HG03095 (cell line): ENCODE results near the gene OR14K1.
"Not testable (repeated sequence)": the region's sequence is repeated elsewhere in the genome, so short reads cannot be mapped to it uniquely, and the experiment has no call there.

Experiments
- ATAC-seq: cut with Tn5 transposase; IDR thresholded peaks from one replicate; pipeline ENCODE4 v1.9.1; 2021; ENCODE audit warnings: moderate library complexity; ENCODE audit not compliant: unreplicated experiment

Gene OR14K1

GRCh38 chr1:247738315-247738714 is at the start of gene OR14K1:
Gene OR14K1, plus strand, starts transcription at chr1:247738615. Its CDS starts 0 bp downstream, at chr1:247738615.
- no peak for ATAC-seq

- no peak for ATAC-seq
These were observed 37.1 kb upstream of the OR14K1 start for GRCh38 chr1:247701338-247701737.

GRCh38 chr1:247710681-247711080 is 27.7 kb upstream of the OR14K1 start:
- not testable (repeated sequence) for ATAC-seq

- no peak for ATAC-seq
These were observed 24.7 kb upstream of the OR14K1 start for GRCh38 chr1:247713753-247714152.

GRCh38 chr1:247716546-247716945 is 21.9 kb upstream of the OR14K1 start, which contains the start of gene OR6F1:
Gene OR6F1, minus strand, starts transcription at chr1:247716646. Its CDS starts 3,891 bp downstream, at chr1:247712755.
- ATAC-seq, result no peak

- ATAC-seq, result no peak
These were observed 17.2 kb upstream of the OR14K1 start for GRCh38 chr1:247721222-247721621.

- no peak for ATAC-seq
These were observed 2.3 kb downstream of the OR14K1 start for GRCh38 chr1:247740721-247741120.

GRCh38 chr1:247741756-247742155 is 3.3 kb downstream of the OR14K1 start:
- ATAC-seq, result no peak

GRCh38 chr1:247742215-247742760 is 3.9 kb downstream of the OR14K1 start:
- not testable (repeated sequence) for ATAC-seq

GRCh38 chr1:247746391-247746935 is 8.0 kb downstream of the OR14K1 start:
- no peak for ATAC-seq

GRCh38 chr1:247747616-247748015 is 9.2 kb downstream of the OR14K1 start:
- no peak for ATAC-seq

- ATAC-seq, result no peak
These were observed 9.6 kb downstream of the OR14K1 start, which contains the start of gene OR14A2 for GRCh38 chr1:247748041-247748440. Gene OR14A2, minus strand, starts transcription at chr1:247748141.

GRCh38 chr1:247749870-247750269 is 11.5 kb downstream of the OR14K1 start:
- no peak for ATAC-seq

GRCh38 chr1:247754311-247754710 is 15.9 kb downstream of the OR14K1 start:
- ATAC-seq, result not testable (repeated sequence)

- ATAC-seq, result no peak
These were observed 22.0 kb downstream of the OR14K1 start, which contains the start of gene OR1C1 for GRCh38 chr1:247760456-247760855. Gene OR1C1, minus strand, starts transcription at chr1:247760556. Its CDS starts 2,150 bp downstream, at chr1:247758406.

GRCh38 chr1:247769603-247770002 is 31.2 kb downstream of the OR14K1 start:
- no peak for ATAC-seq
